Measurements from ENCODE around the gene PDE6C. TPM values are rescaled to one million over a fixed set of nuclear protein-coding genes. Genes with fewer than 3 reads are reported as not detected.

PDE6C gene
- polyA plus RNA-seq, 1 experiment: not detected

GRCh38 chr10:93598157-93598556 lies 14.2 kb upstream of the PDE6C start:
- ChIA-PET POLR2A (no interaction called here), CTCF (no interaction called here)
- no peaks in the 10 kb centered on the region; the same call in 1 of the 2 replicates for H3K9me3 ChIP-seq (ENCODE audit: control insufficient read depth, insufficient read depth, low read length)
- H3K4me3 ChIP-seq (ENCODE audit: low read depth, low read length): no peak overlapping the region
- H3K27ac ChIP-seq (ENCODE audit: low read depth, low read length): no peak overlapping the region
- H3K27me3 ChIP-seq (ENCODE audit: control insufficient read depth, insufficient read depth, low read length): peaks cover 36% of the 10 kb centered on the region
- TF ChIP-seq, protein P1, sequence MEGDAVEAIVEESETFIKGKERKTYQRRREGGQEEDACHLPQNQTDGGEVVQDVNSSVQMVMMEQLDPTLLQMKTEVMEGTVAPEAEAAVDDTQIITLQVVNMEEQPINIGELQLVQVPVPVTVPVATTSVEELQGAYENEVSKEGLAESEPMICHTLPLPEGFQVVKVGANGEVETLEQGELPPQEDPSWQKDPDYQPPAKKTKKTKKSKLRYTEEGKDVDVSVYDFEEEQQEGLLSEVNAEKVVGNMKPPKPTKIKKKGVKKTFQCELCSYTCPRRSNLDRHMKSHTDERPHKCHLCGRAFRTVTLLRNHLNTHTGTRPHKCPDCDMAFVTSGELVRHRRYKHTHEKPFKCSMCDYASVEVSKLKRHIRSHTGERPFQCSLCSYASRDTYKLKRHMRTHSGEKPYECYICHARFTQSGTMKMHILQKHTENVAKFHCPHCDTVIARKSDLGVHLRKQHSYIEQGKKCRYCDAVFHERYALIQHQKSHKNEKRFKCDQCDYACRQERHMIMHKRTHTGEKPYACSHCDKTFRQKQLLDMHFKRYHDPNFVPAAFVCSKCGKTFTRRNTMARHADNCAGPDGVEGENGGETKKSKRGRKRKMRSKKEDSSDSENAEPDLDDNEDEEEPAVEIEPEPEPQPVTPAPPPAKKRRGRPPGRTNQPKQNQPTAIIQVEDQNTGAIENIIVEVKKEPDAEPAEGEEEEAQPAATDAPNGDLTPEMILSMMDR (IDR thresholded peaks at IDR 0.05; ENCODE audit: low read depth, low read length): no peak
- DNase-seq (ENCODE audit: low read depth, low spot score): no peak

GRCh38 chr10:93599335-93599734 lies 13.0 kb upstream of the PDE6C start:
- TF ChIP-seq, protein P1 (IDR thresholded peaks at IDR 0.05; ENCODE audit: low read depth, low read length): no peak
- no peak overlapping the region for H3K27ac ChIP-seq (ENCODE audit: low read depth, low read length)
- CTCF ChIA-PET: no interaction called here
- H3K27me3 ChIP-seq (ENCODE audit: control insufficient read depth, insufficient read depth, low read length): peaks cover 45% of the 10 kb centered on the region
- no peak for DNase-seq (ENCODE audit: low read depth, low spot score)
- no peaks in the 10 kb centered on the region; the same call in 1 of the 2 replicates for H3K9me3 ChIP-seq (ENCODE audit: control insufficient read depth, insufficient read depth, low read length)
- no peak overlapping the region for H3K4me3 ChIP-seq (ENCODE audit: low read depth, low read length)
- POLR2A ChIA-PET: no interaction called here

DNA sequence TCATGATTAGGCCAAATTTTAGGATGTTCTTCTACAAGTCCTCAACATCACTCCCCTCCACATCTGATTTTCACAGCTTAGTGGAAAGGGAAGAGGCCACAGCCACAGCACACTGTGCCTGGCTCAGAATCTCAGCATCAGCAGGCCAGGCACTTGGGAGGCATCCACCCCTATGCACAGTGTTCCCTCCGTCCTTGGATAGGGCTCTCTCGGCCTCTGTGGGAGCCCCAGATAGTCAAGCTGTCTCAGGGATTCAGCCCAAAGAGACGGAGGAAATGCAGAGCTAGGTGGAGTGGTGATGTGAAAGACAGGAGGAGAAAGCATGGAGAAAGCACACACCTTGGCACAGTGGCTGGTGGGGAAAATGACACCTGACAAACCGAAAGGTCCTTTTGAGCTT lies 12.6 kb upstream of the PDE6C start:
- ChIA-PET CTCF (no interaction called here), POLR2A (no interaction called here)
- Histone ChIP-seq H3K27ac (ENCODE audit: low read depth, low read length) (no peak overlapping the region), H3K27me3 (ENCODE audit: control insufficient read depth, insufficient read depth, low read length) (peaks cover 47% of the 10 kb centered on the region), H3K9me3 (ENCODE audit: control insufficient read depth, insufficient read depth, low read length) (no peaks in the 10 kb centered on the region; the same call in 1 of the 2 replicates), H3K4me3 (ENCODE audit: low read depth, low read length) (no peak overlapping the region)
- no peak for DNase-seq (ENCODE audit: low read depth, low spot score)
- TF ChIP-seq, protein P1 (IDR thresholded peaks at IDR 0.05; ENCODE audit: low read depth, low read length): no peak

DNA sequence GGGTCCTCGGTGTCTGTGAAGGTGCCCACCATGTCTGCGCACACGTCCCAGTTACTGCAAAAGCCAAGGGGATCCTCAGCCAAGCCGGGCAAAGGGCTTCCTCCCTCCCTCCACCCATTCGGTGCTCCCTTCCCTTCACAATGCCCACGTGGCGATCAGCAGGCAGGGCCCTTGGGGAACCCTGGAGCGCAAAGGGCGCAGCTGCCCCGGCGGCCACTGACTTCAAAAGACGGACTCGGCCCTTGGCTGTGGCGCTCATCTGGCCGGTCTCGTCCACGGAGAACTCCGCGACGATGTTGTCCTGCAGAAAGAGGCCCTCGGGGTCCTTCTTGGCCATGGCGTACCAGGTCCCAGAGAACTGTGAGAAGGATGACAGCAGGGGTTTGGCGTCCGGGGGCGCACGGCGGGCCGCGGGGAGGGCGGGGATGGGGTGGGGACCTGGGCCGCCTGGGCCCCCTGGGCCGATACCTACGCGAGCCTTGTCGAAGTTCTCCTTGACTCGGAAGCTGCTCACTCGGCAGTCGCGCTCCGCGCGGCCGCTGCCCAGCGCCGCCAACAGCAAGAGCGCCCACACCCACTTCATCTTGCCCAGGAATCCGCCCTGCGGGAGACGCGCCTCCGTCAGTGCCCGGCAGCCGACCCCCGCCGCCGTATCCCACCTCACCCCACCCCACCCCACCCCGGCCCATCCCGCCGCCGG lies 11.7 kb upstream of the PDE6C start:
- Histone ChIP-seq H3K4me3 (ENCODE audit: low read depth, low read length) (no peak overlapping the region), H3K27ac (ENCODE audit: low read depth, low read length) (no peak overlapping the region), H3K27me3 (ENCODE audit: control insufficient read depth, insufficient read depth, low read length) (peaks cover 45% of the 10 kb centered on the region), H3K9me3 (ENCODE audit: control insufficient read depth, insufficient read depth, low read length) (no peaks in the 10 kb centered on the region; the same call in 1 of the 2 replicates)
- CTCF ChIA-PET: no interaction called here
- no peak for DNase-seq (ENCODE audit: low read depth, low spot score)
- TF ChIP-seq, protein P1 (IDR thresholded peaks at IDR 0.05; ENCODE audit: low read depth, low read length): no peak
- POLR2A ChIA-PET: no interaction called here

DNA sequence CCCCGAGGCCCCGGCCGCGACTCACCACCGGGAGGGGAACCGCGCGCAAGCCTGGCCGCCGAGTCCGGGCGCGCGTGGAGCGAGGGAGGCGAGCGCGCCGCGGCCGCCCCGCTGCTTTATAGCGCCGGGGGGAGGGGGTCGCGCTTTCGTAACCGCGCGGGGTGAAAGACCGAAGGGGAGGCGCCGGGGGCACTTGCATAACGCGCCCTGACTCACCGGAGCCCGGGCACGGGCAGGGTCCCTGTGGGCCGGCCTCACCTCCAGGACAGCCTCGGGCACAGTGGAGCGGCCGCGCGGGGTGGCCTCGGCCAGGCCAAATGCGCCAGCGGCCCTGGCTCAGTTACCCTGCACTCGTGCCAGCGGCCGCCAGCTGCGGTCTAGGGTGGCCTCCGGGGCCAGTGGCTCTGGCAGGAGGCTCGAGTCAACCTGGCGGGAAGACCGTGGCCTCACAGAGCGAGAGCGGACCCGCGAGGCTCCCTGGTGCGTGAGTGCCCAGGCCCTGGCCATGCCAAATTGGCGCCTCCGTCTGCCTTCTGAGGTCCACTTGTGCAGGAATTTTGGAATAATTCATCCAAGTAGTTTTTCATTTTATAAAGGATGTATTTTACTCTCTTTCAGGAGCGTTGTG lies 11.1 kb upstream of the PDE6C start, which contains the start of gene RBP4:
TSS of gene RBP4 (minus strand) at position 90 of the 628 bp plus-strand sequence. CDS start 207 bp downstream, outside the sequence.
- Histone ChIP-seq H3K27ac (ENCODE audit: low read depth, low read length) (no peak within 1 kb of the TSS), H3K9me3 (ENCODE audit: control insufficient read depth, insufficient read depth, low read length) (no peaks in the 10 kb centered on the region; the same call in 1 of the 2 replicates), H3K27me3 (ENCODE audit: control insufficient read depth, insufficient read depth, low read length) (peaks cover 42% of the 10 kb centered on the region), H3K4me3 (ENCODE audit: low read depth, low read length) (no peak within 1 kb of the TSS)
- TF ChIP-seq, protein P1 (IDR thresholded peaks at IDR 0.05; ENCODE audit: low read depth, low read length): no peak
- ChIA-PET CTCF (no interaction called here), POLR2A (no interaction called here)
- no peak for DNase-seq (ENCODE audit: low read depth, low spot score)

Data from AG04450 (cell line).